Measurements from ENCODE around the gene AFP.

AFP gene

GRCh38 chr4:73415807-73416238 lies 20.2 kb upstream of the AFP start:
- no peak for DNase-seq (ENCODE audit: low read depth)

GRCh38 chr4:73416423-73417087 lies 19.5 kb upstream of the AFP start:
- no peak for DNase-seq (ENCODE audit: low read depth)

- no peak for DNase-seq (ENCODE audit: low read depth)
Observed at GRCh38 chr4:73417342-73417741, 18.7 kb upstream of the AFP start.

- DNase-seq (ENCODE audit: low read depth): no peak
Observed at GRCh38 chr4:73417973-73418372, 18.0 kb upstream of the AFP start.

GRCh38 chr4:73418677-73419076 lies 17.3 kb upstream of the AFP start:
- no peak for DNase-seq (ENCODE audit: low read depth)

- DNase-seq (ENCODE audit: low read depth): no peak
Observed at GRCh38 chr4:73419106-73420038, 16.6 kb upstream of the AFP start.

- no peak for DNase-seq (ENCODE audit: low read depth)
Observed at GRCh38 chr4:73420615-73421014, 15.4 kb upstream of the AFP start.

GRCh38 chr4:73421708-73422457 lies 14.1 kb upstream of the AFP start:
- no peak for DNase-seq (ENCODE audit: low read depth)

- no peak for DNase-seq (ENCODE audit: low read depth)
Observed at GRCh38 chr4:73422458-73422752, 13.6 kb upstream of the AFP start.

- DNase-seq (ENCODE audit: low read depth): no peak
Observed at GRCh38 chr4:73423184-73423583, 12.8 kb upstream of the AFP start.

- DNase-seq (ENCODE audit: low read depth): no peak
Observed at GRCh38 chr4:73426666-73427065, 9.4 kb upstream of the AFP start.

- DNase-seq (ENCODE audit: low read depth): no peak
Observed at GRCh38 chr4:73429118-73429517, 6.9 kb upstream of the AFP start.

GRCh38 chr4:73429826-73430587 lies 6.0 kb upstream of the AFP start:
- DNase-seq (ENCODE audit: low read depth): no peak

- DNase-seq (ENCODE audit: low read depth): no peak
Observed at GRCh38 chr4:73431813-73432168, 4.2 kb upstream of the AFP start.

- no peak for DNase-seq (ENCODE audit: low read depth)
Observed at GRCh38 chr4:73432169-73433000, 3.6 kb upstream of the AFP start.

GRCh38 chr4:73433140-73433539 lies 2.9 kb upstream of the AFP start:
- DNase-seq (ENCODE audit: low read depth): no peak

- no peak for DNase-seq (ENCODE audit: low read depth)
Observed at GRCh38 chr4:73434311-73434710, 1.7 kb upstream of the AFP start.

GRCh38 chr4:73436674-73437557 lies 895 bp downstream of the AFP start:
- no peak for DNase-seq (ENCODE audit: low read depth)

- DNase-seq (ENCODE audit: low read depth): no peak
Observed at GRCh38 chr4:73437558-73437956, 1.5 kb downstream of the AFP start.

- no peak for DNase-seq (ENCODE audit: low read depth)
Observed at GRCh38 chr4:73438048-73438447, 2.0 kb downstream of the AFP start.

Data from GM04503 (cell line).